Gastroesophageal sphincter (tissue), 3 donors: ENCODE measurements around the gene VEGFD.

Experiments
- CTCF ChIP-seq, 4 experiments: fragments of 200-600 bp in 2 of 4; fragments of 450-650 bp in 2 of 4; sonication (generic) in 1 of 4; IDR thresholded peaks; one replicate each; pipeline ENCODE4 v1.5.1; 2017 to 2019; ENCODE audit warnings: antibody characterized with exemption in 4 of 4, mild to moderate bottlenecking in 2 of 4, moderate library complexity in 2 of 4
- EP300 ChIP-seq: sonication (generic); formaldehyde crosslinking; IDR thresholded peaks from one replicate; pipeline ENCODE4 v1.6.1; 2017; ENCODE audit warnings: antibody characterized with exemption, mild to moderate bottlenecking
- POLR2A ChIP-seq, 2 donors: fragments of 450-650 bp; IDR thresholded peaks; one replicate each; pipeline ENCODE4 v1.6.1; 2017; ENCODE audit warnings: antibody characterized with exemption in 2 of 2, mild to moderate bottlenecking in 2 of 2, moderate library complexity in 1 of 2
- POLR2AphosphoS5 ChIP-seq: sonication (generic); formaldehyde crosslinking; IDR thresholded peaks from one replicate; pipeline ENCODE4 v1.6.1; 2017; ENCODE audit warnings: antibody characterized with exemption

GRCh38 chrX:15418041-15418706 is 34.0 kb upstream of the VEGFD start:
- no peak for TF ChIP-seq POLR2A (IDR thresholded peaks at IDR 0.05)
- no peak for TF ChIP-seq CTCF (IDR thresholded peaks at IDR 0.05)
- TF ChIP-seq POLR2AphosphoS5: peak; percentile 24
- TF ChIP-seq EP300: no peak
